HL-60/S4 treated with phorbol 12-myristate 13-acetate at 8.2 ng/mL for 4 days and 3 days (cell line): ENCODE measurements around the gene VIL1.

Source experiments
- in situ Hi-C: fragments of 300-500 bp; cut with MboI; formaldehyde crosslinking; loops from 2 replicates; pipeline ENCODE4 v1.15.0; 2022; ENCODE audit warnings: low sequenced_read_pairs

VIL1 gene

GRCh38 chr2:218418717-218419458 is at the start of gene VIL1:
TSS of gene VIL1 (plus strand) at chr2:218419123. CDS start at chr2:218423779, 4,656 bp downstream.
- in situ Hi-C loops = no loop called here

GRCh38 chr2:218369330-218369729 is 49.6 kb upstream of the VIL1 start:
- in situ Hi-C loops = no loop called here

GRCh38 chr2:218370410-218371063 is 48.4 kb upstream of the VIL1 start:
- in situ Hi-C loops = no loop called here

GRCh38 chr2:218371983-218372350 is 47.0 kb upstream of the VIL1 start:
- in situ Hi-C loops = no loop called here

- in situ Hi-C loops = no loop called here
Observed at GRCh38 chr2:218374795-218375194, 44.1 kb upstream of the VIL1 start.

- in situ Hi-C loops = no loop called here
Observed at GRCh38 chr2:218375212-218375611, 43.7 kb upstream of the VIL1 start.

- in situ Hi-C loops = no loop called here
Observed at GRCh38 chr2:218378053-218378452, 40.9 kb upstream of the VIL1 start.

- in situ Hi-C loops = no loop called here
Observed at GRCh38 chr2:218381916-218382366, 37.0 kb upstream of the VIL1 start, which contains the start of gene SLC11A1. TSS of gene SLC11A1 (plus strand) at chr2:218382273. CDS start at chr2:218382369, 96 bp downstream.

GRCh38 chr2:218382785-218383184 is 36.1 kb upstream of the VIL1 start:
- in situ Hi-C loops = no loop called here

- in situ Hi-C loops = no loop called here
Observed at GRCh38 chr2:218383892-218384519, 34.9 kb upstream of the VIL1 start.

GRCh38 chr2:218384975-218385374 is 33.9 kb upstream of the VIL1 start:
- in situ Hi-C loops = no loop called here

GRCh38 chr2:218386505-218387368 is 32.2 kb upstream of the VIL1 start:
- in situ Hi-C loops = no loop called here

GRCh38 chr2:218387369-218388194 is 31.3 kb upstream of the VIL1 start:
- in situ Hi-C loops = no loop called here

GRCh38 chr2:218389333-218390150 is 29.4 kb upstream of the VIL1 start:
- in situ Hi-C loops = loop anchor here (10.0 kb wide), 1 partner anchor 105 kb away; no protein-coding TSS in a partner anchor

GRCh38 chr2:218391202-218391601 is 27.7 kb upstream of the VIL1 start:
- in situ Hi-C loops = loop anchor here (10.0 kb wide), 1 partner anchor 106 kb away; no protein-coding TSS in a partner anchor

- in situ Hi-C loops = loop anchor here (10.0 kb wide), 1 partner anchor 108 kb away; no protein-coding TSS in a partner anchor
Observed at GRCh38 chr2:218392459-218392858, 26.5 kb upstream of the VIL1 start.

GRCh38 chr2:218392891-218393462 is 25.9 kb upstream of the VIL1 start:
- in situ Hi-C loops = loop anchor here (10.0 kb wide), 1 partner anchor 108 kb away; no protein-coding TSS in a partner anchor

- in situ Hi-C loops = loop anchor here (10.0 kb wide), 1 partner anchor 109 kb away; no protein-coding TSS in a partner anchor
Observed at GRCh38 chr2:218393750-218394290, 25.1 kb upstream of the VIL1 start.
